IMR-90 (cell line): ENCODE measurements around the gene RHBDF2. TPM values are rescaled to one million over a fixed set of nuclear protein-coding genes. Genes with fewer than 3 reads are reported as not detected.

Experiments
- ATAC-seq: fragments of 200-7000 bp; cut with Tn5 transposase; 2 replicates; pipeline ENCODE4 v1.9.1; 2020; ENCODE audit warnings: low read depth, mild to moderate bottlenecking, moderate library complexity
- BruUV-seq: library from RNA; stranded (reverse); fragments of 400-500 nt; replicated peaks from 2 replicates; lab custom pipeline; 2021; lab: Mats Ljungman, UMichigan
- CTCF ChIA-PET: fragments of 300-600 bp; formaldehyde crosslinking; extraction: SDS; loops from one replicate; lab custom pipeline; 2021; ENCODE audit warnings: antibody characterized with exemption; lab: Yijun Ruan, JAX
- POLR2A ChIA-PET: fragments of 300-600 bp; sonication (Branson Sonifier 250); formaldehyde crosslinking; loops from one replicate; lab custom pipeline; 2022; ENCODE audit warnings: antibody characterized with exemption; ENCODE audit not compliant: unreplicated experiment; lab: Charles Lee
- DNase-seq: peaks from one replicate; pipeline ENCODE4 v3.0.0; 2013
- H2AFZ ChIP-seq: replicated peaks from 2 replicates; pipeline ENCODE3; 2013; ENCODE audit warnings: low read length, mild to moderate bottlenecking; ENCODE audit not compliant: poor library complexity
- H2AK5ac ChIP-seq: 2 replicates; pipeline ENCODE4 v1.6.1; 2013; ENCODE audit warnings: low read depth, low read length, inconsistent platforms
- H2AK9ac ChIP-seq: replicated peaks from 2 replicates; pipeline ENCODE3; 2013; ENCODE audit warnings: mild to moderate bottlenecking, low read depth, low read length, moderate library complexity; ENCODE audit not compliant: poor library complexity
- H2BK120ac ChIP-seq: 2 replicates; pipeline ENCODE4 v1.6.1; 2013; ENCODE audit warnings: low read depth, low read length, inconsistent platforms
- H2BK15ac ChIP-seq: 3 replicates; pipeline ENCODE4 v1.6.1; 2013; ENCODE audit warnings: low read depth, low read length, inconsistent platforms
- H2BK20ac ChIP-seq: 2 replicates; pipeline ENCODE4 v1.6.1; 2013; ENCODE audit warnings: low read depth, mild to moderate bottlenecking, inconsistent platforms, low read length, moderate library complexity
- H2BK5ac ChIP-seq: 2 replicates; pipeline ENCODE4 v1.6.1; 2013; ENCODE audit warnings: mild to moderate bottlenecking, low read depth, low read length, inconsistent platforms; ENCODE audit not compliant: poor library complexity, severe bottlenecking
- H3K14ac ChIP-seq: replicated peaks from 2 replicates; pipeline ENCODE4 v1.6.1; 2013; ENCODE audit warnings: low read depth, low read length, inconsistent platforms
- H3K18ac ChIP-seq: 2 replicates; pipeline ENCODE4 v1.6.1; 2013; ENCODE audit warnings: low read depth, low read length, control low read depth
- H3K23ac ChIP-seq: 2 replicates; pipeline ENCODE4 v1.6.1; 2013; ENCODE audit warnings: low read depth, low read length, inconsistent platforms
- H3K27ac ChIP-seq: 2 replicates; pipeline ENCODE4 v1.5.1; 2013; ENCODE audit warnings: mild to moderate bottlenecking, control low read depth, low read length; ENCODE audit not compliant: insufficient read depth
- H3K27me3 ChIP-seq: 2 replicates; pipeline ENCODE4 v1.6.1; 2013; ENCODE audit warnings: low read length; ENCODE audit not compliant: control insufficient read depth, insufficient read depth
- H3K36me3 ChIP-seq: 2 replicates; pipeline ENCODE4 v1.6.1; 2013; ENCODE audit warnings: low read length, mixed read lengths; ENCODE audit not compliant: control insufficient read depth, insufficient read depth
- H3K4ac ChIP-seq: 2 replicates; pipeline ENCODE4 v1.6.1; 2013; ENCODE audit warnings: low read depth, low read length, inconsistent platforms
- H3K4me1 ChIP-seq: 2 replicates; pipeline ENCODE4 v1.6.1; 2013; ENCODE audit warnings: low read length, mixed read lengths; ENCODE audit not compliant: control insufficient read depth, insufficient read depth
- H3K4me2 ChIP-seq: 2 replicates; pipeline ENCODE4 v1.6.1; 2013; ENCODE audit warnings: low read depth, mild to moderate bottlenecking, control low read depth, low read length, moderate library complexity
- H3K4me3 ChIP-seq: 2 replicates; pipeline ENCODE4 v1.5.1; 2013; ENCODE audit warnings: low read depth, mild to moderate bottlenecking, control low read depth, low read length, moderate library complexity; ENCODE audit not compliant: insufficient read depth
- H3K56ac ChIP-seq: 2 replicates; pipeline ENCODE4 v1.6.1; 2013; ENCODE audit warnings: low read length, inconsistent platforms; ENCODE audit not compliant: insufficient read depth; ENCODE audit errors: extremely low read depth
- H3K79me1 ChIP-seq, 2 experiments: 2 replicates each; pipeline ENCODE4 v1.6.1; 2013; ENCODE audit warnings: low read length in 2 of 2, inconsistent platforms in 1 of 2, low read depth in 1 of 2
- H3K9ac ChIP-seq: 2 replicates; pipeline ENCODE4 v1.6.1; 2013; ENCODE audit warnings: low read depth, low read length, control low read depth
- H3K9me1 ChIP-seq: 2 replicates; pipeline ENCODE4 v1.6.1; 2013; ENCODE audit warnings: low read length, inconsistent platforms; ENCODE audit not compliant: insufficient read depth
- H3K9me3 ChIP-seq: 2 replicates; pipeline ENCODE4 v1.6.1; 2013; ENCODE audit warnings: low read length; ENCODE audit not compliant: control insufficient read depth, insufficient read depth
- H4K20me1 ChIP-seq: 2 replicates; pipeline ENCODE4 v1.6.1; 2013; ENCODE audit warnings: low read length, inconsistent platforms; ENCODE audit not compliant: insufficient read depth
- H4K5ac ChIP-seq: 2 replicates; pipeline ENCODE4 v1.6.1; 2013; ENCODE audit warnings: mild to moderate bottlenecking, low read depth, low read length, control low read depth
- H4K8ac ChIP-seq, 2 experiments: 2 replicates each; pipeline ENCODE4 v1.6.1; 2013; ENCODE audit warnings: low read depth in 2 of 2, low read length in 2 of 2, control low read depth in 1 of 2, inconsistent platforms in 1 of 2
- H4K91ac ChIP-seq: 2 replicates; pipeline ENCODE4 v1.6.1; 2013; ENCODE audit warnings: low read depth, low read length, inconsistent platforms; ENCODE audit not compliant: insufficient read depth
- BHLHE40 ChIP-seq: fragments of 150-350 bp; IDR thresholded peaks from 2 replicates; pipeline ENCODE4 v1.6.1; 2016; ENCODE audit warnings: mild to moderate bottlenecking, low read depth, low read length
- MXI1 ChIP-seq: IDR thresholded peaks from 2 replicates; pipeline ENCODE4 v1.6.1; 2012; ENCODE audit warnings: low read depth, mild to moderate bottlenecking, low read length, moderate library complexity, borderline replicate concordance
- RAD21 ChIP-seq: IDR thresholded peaks from 2 replicates; pipeline ENCODE4 v1.6.1; 2012; ENCODE audit warnings: low read length, improper control_type of control experiment
- WGBS, 2 experiments: methylation state at CpG; one replicate each; pipeline versions ENCODE4 v1.1.5 to v1.1.7; 2013; ENCODE audit warnings: missing lambda C conversion rate in 2 of 2; ENCODE audit not compliant: insufficient read length in 1 of 2; ENCODE audit errors: extremely low coverage in 2 of 2; 5-methylcytosine and 5-hydroxymethylcytosine counted together
- dilution Hi-C: fragments of 300-500 bp; cut with HindIII; formaldehyde crosslinking; loops from one replicate; pipeline ENCODE4 v1.14.3; 2018; ENCODE audit warnings: low sequenced_read_pairs; ENCODE audit not compliant: unreplicated experiment
- in situ Hi-C: fragments of 300-500 bp; cut with MboI; formaldehyde crosslinking; loops from 3 replicates; pipeline ENCODE4 v1.14.3; 2019; ENCODE audit warnings: low sequenced_read_pairs, inconsistent platforms, mixed read lengths
- intact Hi-C: fragments of 100-400 bp; cut with micrococcal nuclease; formaldehyde crosslinking; loops from 2 replicates; pipeline ENCODE4 v1.10.0; 2022
- polyA plus RNA-seq, 3 experiments: library from polyadenylated mRNA; depleted of rRNA; stranded (reverse); fragments of >200 nt; gene quantifications; 2 replicates each; pipeline ENCODE4 v1.2.3, GENCODE V29; 2012; ENCODE audit warnings: low replicate concordance in 1 of 3
- total RNA-seq: library from RNA; depleted of rRNA; stranded (reverse); fragments of >200 nt; gene quantifications from 2 replicates; pipeline ENCODE4 v1.2.3, GENCODE V29; 2012

RHBDF2 gene
- total and polyA plus RNA-seq, 2 of the 4 experiments (the other 2 are of a cell fraction) = 1.3 to 8.3 TPM

GRCh38 chr17:76480632-76481031, 20.6 kb downstream of the RHBDF2 start:
- Histone ChIP-seq H3K56ac (no peak overlapping the region), H2BK15ac (no peak overlapping the region), H2BK5ac (no peak overlapping the region), H3K14ac (peak overlapping the region; percentile 22; the same call in 1 of the 2 replicates), H3K23ac (no peak overlapping the region), H4K20me1 (no peaks in the 10 kb centered on the region), H3K9me1 (peaks cover 2% of the 10 kb centered on the region; the same call in 1 of the 2 replicates), H3K4ac (no peak overlapping the region), H3K79me1 (no peaks in the 10 kb centered on the region), H3K27me3 (no peaks in the 10 kb centered on the region), H4K91ac (no peak overlapping the region), H3K4me3 (no peak overlapping the region), H3K4me1 (peaks cover 4% of the 10 kb centered on the region), H3K9ac (no peak overlapping the region), H3K4me2 (no peak overlapping the region), H2AK9ac (no peak overlapping the region), H4K8ac (0 out of 4 replicates have a peak overlapping the region, but pooled peaks of 1 of the 2 experiments have one; percentile 25), H3K27ac (no peak overlapping the region), H2AFZ (peak overlapping the region; percentile 68), H2BK20ac (no peak overlapping the region), H3K9me3 (no peaks in the 10 kb centered on the region), H4K5ac (no peak overlapping the region), H3K36me3 (no peaks in the 10 kb centered on the region), H3K18ac (no peak overlapping the region), H2BK120ac (no peak overlapping the region), H2AK5ac (no peak overlapping the region)
- POLR2A ChIA-PET = no interaction called here
- DNase-seq = no peak
- BruUV-seq = no TSS peak
- 54% methylated on average over 12 of the region's 15 CpGs; no CpG with 5 or more reads in 1 of the 2 experiments for WGBS, 2 experiments
- in situ Hi-C loops = no loop called here
- dilution Hi-C loops = no loop called here
- peak; percentile 25 for ATAC-seq
- TF ChIP-seq MXI1 (no peak), BHLHE40 (no peak), RAD21 (no peak)
- CTCF ChIA-PET = interaction anchor here (0.6 kb wide), 1 partner anchor 203 kb away, joined by 4 read pairs; no protein-coding TSS in a partner anchor
- intact Hi-C loops = no loop called here
